Mucosa of descending colon (tissue), 3 donors: Measurements from ENCODE around the gene PPHLN1. TPM values are rescaled to one million over a fixed set of nuclear protein-coding genes. Genes with fewer than 3 reads are reported as not detected.

Source experiments
- ATAC-seq: fragments of 200-7000 bp; cut with Tn5 transposase; one replicate; pipeline ENCODE4 v1.9.1; 2020; ENCODE audit warnings: mild to moderate bottlenecking, moderate library complexity
- DNase-seq, 3 donors: peaks; one replicate each; pipeline ENCODE4 v3.0.0-alpha.2; 2020
- H3K36me3 ChIP-seq: fragments of 200-600 bp; one replicate; pipeline ENCODE4 v1.8.0; 2021; ENCODE audit warnings: low read depth, mild to moderate bottlenecking
- H3K4me1 ChIP-seq: fragments of 200-600 bp; one replicate; pipeline ENCODE4 v1.8.0; 2021; ENCODE audit warnings: low read depth, mild to moderate bottlenecking
- H3K4me3 ChIP-seq: fragments of 200-600 bp; one replicate; pipeline ENCODE4 v1.8.0; 2021; ENCODE audit warnings: mild to moderate bottlenecking
- H3K9me3 ChIP-seq: fragments of 200-600 bp; one replicate; pipeline ENCODE4 v1.8.0; 2021; ENCODE audit warnings: mild to moderate bottlenecking
- intact Hi-C, 2 donors: fragments of 100-400 bp; cut with DNase I in 1 of 2; cut with micrococcal nuclease in 1 of 2; formaldehyde crosslinking; loops; one replicate each; pipeline versions ENCODE4 v1.11.0 to v1.11.1; 2022; cut with DNase I, micrococcal nuclease
- total RNA-seq, 3 donors: library from RNA; stranded (reverse); fragmentation: NEBNext Ultra II Directional in 2 of 3; extraction: Animal tissue kit (Norgen Biotek cat#: 25700) in 2 of 3; gene quantifications; one replicate each; pipeline versions ENCODE4 v1.2.1 to v1.2.4, GENCODE V29; 2021 to 2023
- TF ChIP-seq, protein P1 (sequence below): fragments of 200-600 bp; IDR thresholded peaks from one replicate; pipeline ENCODE4 v1.8.0; 2022; ENCODE audit warnings: antibody characterized with exemption, mild to moderate bottlenecking
- donor health status: DM: no; HTN: no; CAD: no; lungs with moderate emphysema.
- donor health status: DM: no; HTN: no; CAD: no.
- donor health status: DM: no; HTN: yes; CAD: no.

Gene PPHLN1
- total RNA-seq, 3 donors from 2014 or later = 43.7 to 50.6 (median 44.9) TPM

DNA sequence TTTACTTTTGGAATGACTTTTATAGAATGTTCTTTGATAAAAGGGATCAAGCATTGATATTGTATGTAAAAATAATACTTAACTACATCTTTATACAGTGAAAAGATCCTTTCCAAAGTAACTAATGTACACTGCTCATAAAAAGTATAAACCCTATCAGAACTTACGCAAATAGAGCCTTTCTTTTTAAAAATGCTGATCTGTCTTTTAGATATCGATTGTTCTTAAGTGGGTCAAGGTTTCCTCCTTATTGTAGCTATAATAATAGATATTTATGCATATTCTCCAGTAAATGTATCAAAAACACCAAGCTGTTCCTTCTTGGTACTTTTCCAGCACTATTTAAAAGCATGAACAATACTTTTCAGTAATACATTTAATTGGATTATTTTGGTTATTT lies 68.5 kb downstream of the PPHLN1 start:
- ATAC-seq (no peak), DNase-seq (no peak)
- Histone ChIP-seq H3K4me3 (no peak overlapping the region), H3K36me3 (no peaks in the 10 kb centered on the region), H3K4me1 (no peaks in the 10 kb centered on the region), H3K9me3 (no peaks in the 10 kb centered on the region)
- TF ChIP-seq, protein P1, sequence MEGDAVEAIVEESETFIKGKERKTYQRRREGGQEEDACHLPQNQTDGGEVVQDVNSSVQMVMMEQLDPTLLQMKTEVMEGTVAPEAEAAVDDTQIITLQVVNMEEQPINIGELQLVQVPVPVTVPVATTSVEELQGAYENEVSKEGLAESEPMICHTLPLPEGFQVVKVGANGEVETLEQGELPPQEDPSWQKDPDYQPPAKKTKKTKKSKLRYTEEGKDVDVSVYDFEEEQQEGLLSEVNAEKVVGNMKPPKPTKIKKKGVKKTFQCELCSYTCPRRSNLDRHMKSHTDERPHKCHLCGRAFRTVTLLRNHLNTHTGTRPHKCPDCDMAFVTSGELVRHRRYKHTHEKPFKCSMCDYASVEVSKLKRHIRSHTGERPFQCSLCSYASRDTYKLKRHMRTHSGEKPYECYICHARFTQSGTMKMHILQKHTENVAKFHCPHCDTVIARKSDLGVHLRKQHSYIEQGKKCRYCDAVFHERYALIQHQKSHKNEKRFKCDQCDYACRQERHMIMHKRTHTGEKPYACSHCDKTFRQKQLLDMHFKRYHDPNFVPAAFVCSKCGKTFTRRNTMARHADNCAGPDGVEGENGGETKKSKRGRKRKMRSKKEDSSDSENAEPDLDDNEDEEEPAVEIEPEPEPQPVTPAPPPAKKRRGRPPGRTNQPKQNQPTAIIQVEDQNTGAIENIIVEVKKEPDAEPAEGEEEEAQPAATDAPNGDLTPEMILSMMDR = no peak
- intact Hi-C loops = no loop called here

DNA sequence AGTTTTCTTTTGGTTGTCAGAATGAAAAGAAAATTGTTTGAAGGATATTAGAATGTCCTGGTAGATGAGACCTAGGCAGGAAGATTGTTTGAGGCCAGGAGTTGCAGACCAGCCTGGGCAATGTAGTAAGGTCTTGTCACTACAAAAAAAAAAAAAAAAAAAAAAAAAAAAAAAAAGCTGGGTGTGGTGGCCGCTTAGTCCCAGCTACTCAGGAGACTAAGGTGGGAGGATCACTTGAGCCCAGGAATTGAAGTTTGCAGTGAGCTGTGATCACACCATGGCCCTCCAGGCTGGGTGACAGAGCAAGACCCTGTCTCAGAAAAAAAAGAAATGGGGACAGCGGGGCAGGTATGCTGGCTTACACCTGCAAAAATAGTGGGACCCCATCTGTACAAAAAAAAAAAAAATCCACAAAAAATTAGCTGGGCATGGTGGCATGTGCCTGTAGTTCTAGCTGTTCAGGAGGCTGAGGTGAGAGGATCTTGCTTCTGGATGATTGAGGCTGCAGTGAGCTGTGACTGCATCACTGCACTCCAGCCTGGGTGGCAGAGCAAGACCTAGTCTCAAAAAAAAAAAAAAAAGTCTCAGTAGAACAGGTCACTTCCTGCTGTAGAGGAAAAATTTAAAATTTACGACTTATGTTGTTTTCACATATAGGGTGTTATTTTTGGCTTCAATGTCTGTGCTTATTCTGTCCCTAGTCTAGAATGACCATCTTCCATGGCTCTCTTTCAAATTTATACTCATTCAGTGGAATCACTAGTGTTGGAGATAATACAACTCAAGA lies 70.7 kb downstream of the PPHLN1 start:
- ATAC-seq = no peak
- intact Hi-C loops = no loop called here
- Histone ChIP-seq H3K36me3 (no peaks in the 10 kb centered on the region), H3K9me3 (no peaks in the 10 kb centered on the region), H3K4me1 (no peaks in the 10 kb centered on the region), H3K4me3 (no peak overlapping the region)
- DNase-seq = no peak
- TF ChIP-seq, protein P1 = no peak

DNA sequence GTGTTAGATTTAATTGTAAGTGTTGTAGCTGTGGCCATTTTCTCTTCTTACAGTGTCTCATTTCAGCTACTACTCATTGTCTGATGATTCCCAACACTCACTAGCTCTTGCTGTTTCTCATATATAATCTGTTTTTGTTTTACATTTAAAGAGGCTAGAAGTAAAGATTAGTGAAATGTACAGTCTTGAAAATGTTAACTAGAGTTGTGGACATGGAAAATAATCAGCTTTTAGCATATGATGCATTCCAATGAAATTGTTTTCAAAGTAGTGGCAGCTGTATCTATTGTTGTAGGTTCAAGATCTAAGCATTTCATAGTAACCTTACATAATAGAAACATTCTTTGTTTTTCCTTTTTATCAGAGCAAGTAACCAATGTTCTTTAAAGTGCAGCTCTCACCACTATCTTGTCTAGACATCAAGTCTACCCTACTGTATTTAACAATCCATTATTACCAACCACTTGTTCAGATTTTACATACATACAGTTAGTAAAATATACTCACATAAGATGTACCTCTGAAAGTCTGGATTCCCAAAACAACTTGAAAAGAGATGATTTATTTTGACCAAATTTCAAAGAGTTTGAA lies 76.9 kb downstream of the PPHLN1 start:
- ATAC-seq (no peak), DNase-seq (no peak)
- TF ChIP-seq, protein P1 = no peak
- no peaks in the 10 kb centered on the region for H3K36me3 ChIP-seq
- no peaks in the 10 kb centered on the region for H3K4me1 ChIP-seq
- intact Hi-C loops = no loop called here
- H3K4me3 ChIP-seq = no peak overlapping the region
- H3K9me3 ChIP-seq = no peaks in the 10 kb centered on the region

DNA sequence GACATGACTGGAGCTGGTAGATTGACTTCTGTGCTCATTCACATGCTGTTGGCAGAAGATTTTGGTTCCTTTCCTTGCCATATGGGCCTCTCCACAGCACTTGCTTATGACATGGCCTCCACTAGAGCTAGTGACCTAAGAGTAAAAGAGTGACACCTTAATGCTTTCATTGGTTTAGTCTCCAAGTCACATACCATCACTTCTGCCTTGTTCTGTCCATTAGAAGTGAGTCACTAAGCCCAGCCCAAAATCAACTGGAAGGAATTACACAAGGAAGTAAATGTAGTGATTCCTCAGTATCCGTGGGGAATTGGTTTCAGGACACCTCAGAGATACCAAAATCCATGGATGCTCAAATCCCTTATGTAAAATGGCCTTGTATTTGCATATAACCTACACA lies 81.3 kb downstream of the PPHLN1 start:
- Histone ChIP-seq H3K9me3 (no peaks in the 10 kb centered on the region), H3K36me3 (no peaks in the 10 kb centered on the region), H3K4me1 (no peaks in the 10 kb centered on the region), H3K4me3 (no peak overlapping the region)
- no peak for ATAC-seq
- DNase-seq = no peak
- TF ChIP-seq, protein P1 = no peak
- intact Hi-C loops = no loop called here

DNA sequence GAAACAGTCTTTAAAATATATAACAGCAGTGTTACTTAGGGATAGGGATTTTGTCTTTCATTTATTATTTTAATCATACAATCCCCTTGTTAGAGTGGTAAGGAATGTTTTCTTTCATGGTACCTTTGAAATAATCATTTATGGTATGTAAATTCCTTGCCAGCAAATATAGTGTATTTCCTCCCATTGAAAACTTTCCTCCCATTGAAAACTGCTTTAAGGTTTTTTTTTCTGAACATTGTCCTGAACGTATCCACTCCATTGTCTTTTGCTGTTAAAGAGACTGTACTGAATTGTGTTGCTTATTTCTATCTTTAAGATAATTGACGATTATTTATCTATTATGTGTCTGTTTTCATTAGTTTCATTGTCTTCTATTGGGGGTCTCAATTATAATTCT lies 83.5 kb downstream of the PPHLN1 start:
- DNase-seq = no peak
- no peak for ATAC-seq
- Histone ChIP-seq H3K36me3 (no peaks in the 10 kb centered on the region), H3K9me3 (no peaks in the 10 kb centered on the region), H3K4me1 (no peaks in the 10 kb centered on the region), H3K4me3 (no peak overlapping the region)
- intact Hi-C loops = no loop called here
- TF ChIP-seq, protein P1 = no peak
